Loucy (cell line): ENCODE data around the gene EPB41L2.

Experiments used
- EZH2phosphoT487 ChIP-seq: fragments of 200-600 bp; IDR thresholded peaks from 2 replicates; pipeline ENCODE4 v1.6.1; 2018; ENCODE audit warnings: antibody characterized with exemption, mild to moderate bottlenecking, moderate library complexity, borderline replicate concordance
- TF ChIP-seq, protein P1 (sequence below): fragments of 200-600 bp; sonication (generic); conservative IDR thresholded peaks from 2 replicates; pipeline ENCODE4 v1.5.1; 2014; ENCODE audit warnings: mild to moderate bottlenecking, antibody characterized with exemption, low read length

DNA sequence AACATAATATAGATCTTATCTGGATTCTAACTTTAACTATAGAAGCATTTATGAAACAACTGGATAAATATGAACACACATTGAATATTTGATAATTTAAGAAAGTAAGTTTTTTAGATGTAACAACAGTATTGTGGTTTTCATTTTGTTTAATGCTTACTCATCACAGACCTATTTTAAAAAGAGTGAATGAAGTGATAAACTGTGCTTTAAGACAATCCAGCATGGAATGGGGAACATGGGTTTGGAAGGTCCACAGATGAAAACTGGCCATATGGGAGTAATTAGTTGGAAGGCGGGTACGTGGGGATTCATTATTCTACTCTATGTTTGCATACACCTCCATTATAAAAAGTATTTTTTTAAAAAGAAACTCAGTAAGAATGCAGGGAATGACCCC is 21.2 kb downstream of the EPB41L2 start:
- TF ChIP-seq EZH2phosphoT487: no peak
- TF ChIP-seq, protein P1, sequence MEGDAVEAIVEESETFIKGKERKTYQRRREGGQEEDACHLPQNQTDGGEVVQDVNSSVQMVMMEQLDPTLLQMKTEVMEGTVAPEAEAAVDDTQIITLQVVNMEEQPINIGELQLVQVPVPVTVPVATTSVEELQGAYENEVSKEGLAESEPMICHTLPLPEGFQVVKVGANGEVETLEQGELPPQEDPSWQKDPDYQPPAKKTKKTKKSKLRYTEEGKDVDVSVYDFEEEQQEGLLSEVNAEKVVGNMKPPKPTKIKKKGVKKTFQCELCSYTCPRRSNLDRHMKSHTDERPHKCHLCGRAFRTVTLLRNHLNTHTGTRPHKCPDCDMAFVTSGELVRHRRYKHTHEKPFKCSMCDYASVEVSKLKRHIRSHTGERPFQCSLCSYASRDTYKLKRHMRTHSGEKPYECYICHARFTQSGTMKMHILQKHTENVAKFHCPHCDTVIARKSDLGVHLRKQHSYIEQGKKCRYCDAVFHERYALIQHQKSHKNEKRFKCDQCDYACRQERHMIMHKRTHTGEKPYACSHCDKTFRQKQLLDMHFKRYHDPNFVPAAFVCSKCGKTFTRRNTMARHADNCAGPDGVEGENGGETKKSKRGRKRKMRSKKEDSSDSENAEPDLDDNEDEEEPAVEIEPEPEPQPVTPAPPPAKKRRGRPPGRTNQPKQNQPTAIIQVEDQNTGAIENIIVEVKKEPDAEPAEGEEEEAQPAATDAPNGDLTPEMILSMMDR: no peak
